ENCODE measurements around the gene IL22RA1.

DNA sequence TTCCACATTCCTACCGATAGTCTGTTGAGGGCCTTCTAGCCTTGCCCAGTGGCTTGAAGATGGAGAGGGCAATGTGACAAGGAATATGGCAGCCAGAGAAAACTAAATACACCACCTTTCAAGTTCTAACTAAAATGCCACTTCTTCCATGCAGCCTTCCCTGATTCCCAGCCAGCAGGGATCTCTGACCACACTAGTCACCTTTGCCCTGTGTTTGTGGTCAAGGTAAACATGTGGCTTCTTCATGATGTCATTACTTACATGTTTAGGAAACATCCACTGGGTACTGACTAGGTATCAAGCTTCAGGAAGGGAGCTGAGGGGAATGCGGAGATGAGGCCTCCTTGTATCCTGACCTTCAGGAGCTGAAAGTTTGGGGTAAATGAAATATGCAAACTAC lies 22.6 kb upstream of the IL22RA1 start:
- TF ChIP-seq, protein P1, sequence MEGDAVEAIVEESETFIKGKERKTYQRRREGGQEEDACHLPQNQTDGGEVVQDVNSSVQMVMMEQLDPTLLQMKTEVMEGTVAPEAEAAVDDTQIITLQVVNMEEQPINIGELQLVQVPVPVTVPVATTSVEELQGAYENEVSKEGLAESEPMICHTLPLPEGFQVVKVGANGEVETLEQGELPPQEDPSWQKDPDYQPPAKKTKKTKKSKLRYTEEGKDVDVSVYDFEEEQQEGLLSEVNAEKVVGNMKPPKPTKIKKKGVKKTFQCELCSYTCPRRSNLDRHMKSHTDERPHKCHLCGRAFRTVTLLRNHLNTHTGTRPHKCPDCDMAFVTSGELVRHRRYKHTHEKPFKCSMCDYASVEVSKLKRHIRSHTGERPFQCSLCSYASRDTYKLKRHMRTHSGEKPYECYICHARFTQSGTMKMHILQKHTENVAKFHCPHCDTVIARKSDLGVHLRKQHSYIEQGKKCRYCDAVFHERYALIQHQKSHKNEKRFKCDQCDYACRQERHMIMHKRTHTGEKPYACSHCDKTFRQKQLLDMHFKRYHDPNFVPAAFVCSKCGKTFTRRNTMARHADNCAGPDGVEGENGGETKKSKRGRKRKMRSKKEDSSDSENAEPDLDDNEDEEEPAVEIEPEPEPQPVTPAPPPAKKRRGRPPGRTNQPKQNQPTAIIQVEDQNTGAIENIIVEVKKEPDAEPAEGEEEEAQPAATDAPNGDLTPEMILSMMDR (conservative IDR thresholded peaks at IDR 0.05; ENCODE audit: low read length), result no peak
- TF ChIP-seq EZH2phosphoT487 (IDR thresholded peaks at IDR 0.05; ENCODE audit: borderline replicate concordance), result no peak

Measured in Loucy (cell line).